Measurements from ENCODE around the gene TMC3.
"Not testable (repeated sequence)": the region's sequence is repeated elsewhere in the genome, so short reads cannot be mapped to it uniquely, and the experiment has no call there.

DNA sequence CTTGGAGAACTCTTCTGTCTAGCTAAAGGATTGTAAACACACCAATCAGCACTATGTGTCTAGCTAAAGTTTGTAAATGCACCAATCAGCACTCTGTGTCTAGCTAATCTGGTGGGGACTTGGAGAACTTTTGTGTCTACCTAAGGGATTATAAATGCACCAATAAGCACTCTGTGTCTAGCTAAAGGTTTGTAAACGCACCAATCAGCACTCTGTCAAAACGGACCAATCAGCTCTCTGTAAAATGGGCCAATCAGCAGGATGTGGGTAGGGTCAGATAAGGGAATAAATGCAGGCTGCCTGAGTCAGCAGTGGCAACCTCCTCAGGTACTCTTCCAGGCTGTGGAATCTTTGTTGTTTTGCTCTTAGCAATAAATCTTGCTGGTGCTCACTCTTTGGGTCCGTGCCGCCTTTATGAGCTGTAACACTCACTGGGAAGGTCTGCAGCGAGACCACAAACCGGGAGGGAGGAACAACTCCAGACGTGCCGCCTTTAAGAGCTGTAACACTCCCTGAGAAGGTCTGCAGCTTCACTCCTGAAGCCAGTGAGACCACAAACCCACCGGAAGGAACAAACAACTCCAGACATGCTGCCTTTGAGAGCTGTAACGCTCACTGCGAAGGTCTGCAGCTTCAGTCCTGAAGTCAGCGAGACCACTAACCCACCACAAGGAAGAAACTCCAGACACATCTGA lies 40.4 kb upstream of the TMC3 start:
- TF ChIP-seq, protein P1, sequence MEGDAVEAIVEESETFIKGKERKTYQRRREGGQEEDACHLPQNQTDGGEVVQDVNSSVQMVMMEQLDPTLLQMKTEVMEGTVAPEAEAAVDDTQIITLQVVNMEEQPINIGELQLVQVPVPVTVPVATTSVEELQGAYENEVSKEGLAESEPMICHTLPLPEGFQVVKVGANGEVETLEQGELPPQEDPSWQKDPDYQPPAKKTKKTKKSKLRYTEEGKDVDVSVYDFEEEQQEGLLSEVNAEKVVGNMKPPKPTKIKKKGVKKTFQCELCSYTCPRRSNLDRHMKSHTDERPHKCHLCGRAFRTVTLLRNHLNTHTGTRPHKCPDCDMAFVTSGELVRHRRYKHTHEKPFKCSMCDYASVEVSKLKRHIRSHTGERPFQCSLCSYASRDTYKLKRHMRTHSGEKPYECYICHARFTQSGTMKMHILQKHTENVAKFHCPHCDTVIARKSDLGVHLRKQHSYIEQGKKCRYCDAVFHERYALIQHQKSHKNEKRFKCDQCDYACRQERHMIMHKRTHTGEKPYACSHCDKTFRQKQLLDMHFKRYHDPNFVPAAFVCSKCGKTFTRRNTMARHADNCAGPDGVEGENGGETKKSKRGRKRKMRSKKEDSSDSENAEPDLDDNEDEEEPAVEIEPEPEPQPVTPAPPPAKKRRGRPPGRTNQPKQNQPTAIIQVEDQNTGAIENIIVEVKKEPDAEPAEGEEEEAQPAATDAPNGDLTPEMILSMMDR (optimal IDR thresholded peaks at IDR 0.05 in 1 of 3, IDR thresholded peaks at IDR 0.05 in 1 of 3, conservative IDR thresholded peaks at IDR 0.05 in 1 of 3; ENCODE audit: extremely low read depth in 1 of 3, insufficient read depth in 2 of 3, low read length in 3 of 3), result not testable (repeated sequence)
- not testable (repeated sequence) for TF ChIP-seq EZH2 (IDR thresholded peaks at IDR 0.05; ENCODE audit: low read length)

Measured in keratinocyte (primary cell).